Keratinocyte (primary cell): ENCODE results near the gene MARK1. TPM values are rescaled to one million over a fixed set of nuclear protein-coding genes. Genes with fewer than 3 reads are reported as not detected.

ENCODE experiments used
- DNase-seq: peaks from one replicate; pipeline ENCODE4 v3.0.0-alpha.2; 2011; ENCODE audit warnings: low read depth, missing footprints, low spot score
- FAIRE-seq: peaks from 2 replicates; lab custom pipeline; 2011; peaks lifted over from hg19 to GRCh38; lab: Jason Lieb, UNC
- H2AFZ ChIP-seq: 2 replicates; pipeline ENCODE4 v1.6.0; 2012; ENCODE audit warnings: low read length, control low read depth, inconsistent platforms; ENCODE audit not compliant: control insufficient read depth
- H3K27ac ChIP-seq: 2 replicates; pipeline ENCODE4 v1.5.1; 2011; ENCODE audit warnings: low read length; ENCODE audit not compliant: control insufficient read depth, insufficient read depth
- H3K27me3 ChIP-seq: 3 replicates; pipeline ENCODE4 v1.6.0; 2011; ENCODE audit warnings: low read length; ENCODE audit not compliant: control insufficient read depth, insufficient read depth; ENCODE audit errors: extremely low read depth
- H3K36me3 ChIP-seq, 2 experiments: 2 replicates in 1 of 2; 3 replicates in 1 of 2; pipeline ENCODE4 v1.5.1; 2011; ENCODE audit warnings: low read length in 2 of 2, mild to moderate bottlenecking in 1 of 2; ENCODE audit not compliant: control insufficient read depth in 2 of 2, insufficient read depth in 2 of 2; ENCODE audit errors: extremely low read depth in 1 of 2
- H3K4me1 ChIP-seq: 3 replicates; pipeline ENCODE4 v1.5.1; 2011; ENCODE audit warnings: low read length; ENCODE audit not compliant: control insufficient read depth, insufficient read depth; ENCODE audit errors: extremely low read depth
- H3K4me2 ChIP-seq: 3 replicates; pipeline ENCODE4 v1.6.0; 2011; ENCODE audit warnings: low read depth, low read length; ENCODE audit not compliant: control insufficient read depth, insufficient read depth; ENCODE audit errors: extremely low read depth
- H3K4me3 ChIP-seq, 3 experiments: fragments of 200-600 bp in 1 of 3; sonication (generic) in 1 of 3; 2 replicates in 2 of 3; 3 replicates in 1 of 3; pipeline ENCODE4 v1.5.1; 2011 to 2016; ENCODE audit warnings: low read length in 3 of 3, mild to moderate bottlenecking in 3 of 3, control low read depth in 2 of 3, inconsistent platforms in 1 of 3, low read depth in 1 of 3, mixed read lengths in 1 of 3, mixed run types in 1 of 3, moderate library complexity in 1 of 3; ENCODE audit not compliant: control insufficient read depth in 2 of 3, insufficient read depth in 2 of 3; ENCODE audit errors: extremely low read depth in 1 of 3
- H3K79me2 ChIP-seq: 2 replicates; pipeline ENCODE4 v1.6.0; 2012; ENCODE audit warnings: low read length; ENCODE audit not compliant: control insufficient read depth, insufficient read depth
- H3K9ac ChIP-seq: 3 replicates; pipeline ENCODE4 v1.6.0; 2011; ENCODE audit warnings: low read length; ENCODE audit not compliant: control insufficient read depth, insufficient read depth; ENCODE audit errors: extremely low read depth
- H3K9me1 ChIP-seq: 3 replicates; pipeline ENCODE4 v1.6.0; 2011; ENCODE audit warnings: low read length; ENCODE audit not compliant: control insufficient read depth, insufficient read depth; ENCODE audit errors: extremely low read depth
- H3K9me3 ChIP-seq: 2 replicates; pipeline ENCODE4 v1.5.1; 2012; ENCODE audit warnings: low read depth, low read length; ENCODE audit not compliant: control insufficient read depth
- H4K20me1 ChIP-seq: 3 replicates; pipeline ENCODE4 v1.6.0; 2011; ENCODE audit warnings: low read length; ENCODE audit not compliant: control insufficient read depth, insufficient read depth; ENCODE audit errors: extremely low read depth
- EZH2 ChIP-seq: IDR thresholded peaks from one replicate; pipeline ENCODE4 v1.6.1; 2012; ENCODE audit warnings: inconsistent platforms, mild to moderate bottlenecking, low read length, moderate library complexity
- dilution Hi-C: fragments of 300-500 bp; cut with MboI; formaldehyde crosslinking; loops from one replicate; pipeline ENCODE4 v1.7.0; 2020; ENCODE audit warnings: low sequenced_read_pairs; ENCODE audit not compliant: extremely low pct_ligation_motif_present
- polyA plus RNA-seq, 5 experiments: library from polyadenylated mRNA; depleted of rRNA in 3 of 5; stranded (reverse) in 3 of 5; stranded (forward) in 1 of 5; unstranded in 1 of 5; fragments of >200 nt; gene quantifications; 1 replicate in 1 of 5; 2 replicates in 3 of 5; 3 replicates in 1 of 5; pipeline versions ENCODE4 v1.2.1 to v1.2.3, GENCODE V29; 2011 to 2012; ENCODE audit warnings: missing spikeins in 2 of 5, low read depth in 1 of 5, low replicate concordance in 1 of 5
- TF ChIP-seq, protein P1 (sequence below), 3 experiments: IDR thresholded peaks in 1 of 3; conservative IDR thresholded peaks in 1 of 3; optimal IDR thresholded peaks in 1 of 3; 2 replicates in 2 of 3; 3 replicates in 1 of 3; pipeline versions ENCODE3 to v1.5.1; 2011; ENCODE audit warnings: low read length in 3 of 3, mild to moderate bottlenecking in 3 of 3, moderate library complexity in 2 of 3, control low read depth in 1 of 3, inconsistent platforms in 1 of 3; ENCODE audit not compliant: insufficient read depth in 2 of 3; ENCODE audit errors: extremely low read depth in 1 of 3

Gene MARK1
- polyA plus RNA-seq, 1 donor (not counting 4 experiments of a cell fraction or from before 2014, with no cell fraction given): 8.4 TPM

DNA sequence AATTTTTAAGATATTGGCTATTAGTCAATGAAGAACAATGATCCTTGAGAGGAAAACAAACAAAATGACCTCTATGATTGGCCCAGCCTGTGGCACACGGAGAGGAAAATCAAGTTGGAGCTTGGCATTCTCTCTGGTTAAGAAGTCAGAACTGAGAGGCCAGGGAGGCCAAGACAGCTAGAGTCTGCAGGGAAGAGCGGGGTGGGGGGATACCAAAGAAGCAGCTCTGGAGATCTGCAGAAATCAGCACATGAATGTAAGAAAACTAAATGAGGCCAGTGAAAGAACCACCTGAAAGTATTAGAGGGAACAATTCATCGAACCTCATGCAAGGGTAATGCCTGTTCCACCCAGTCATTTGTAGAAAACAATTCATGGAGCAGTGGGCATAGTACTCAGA is 138.4 kb downstream of the MARK1 start:
- H2AFZ ChIP-seq: no peak overlapping the region
- TF ChIP-seq EZH2: no peak
- TF ChIP-seq, protein P1, sequence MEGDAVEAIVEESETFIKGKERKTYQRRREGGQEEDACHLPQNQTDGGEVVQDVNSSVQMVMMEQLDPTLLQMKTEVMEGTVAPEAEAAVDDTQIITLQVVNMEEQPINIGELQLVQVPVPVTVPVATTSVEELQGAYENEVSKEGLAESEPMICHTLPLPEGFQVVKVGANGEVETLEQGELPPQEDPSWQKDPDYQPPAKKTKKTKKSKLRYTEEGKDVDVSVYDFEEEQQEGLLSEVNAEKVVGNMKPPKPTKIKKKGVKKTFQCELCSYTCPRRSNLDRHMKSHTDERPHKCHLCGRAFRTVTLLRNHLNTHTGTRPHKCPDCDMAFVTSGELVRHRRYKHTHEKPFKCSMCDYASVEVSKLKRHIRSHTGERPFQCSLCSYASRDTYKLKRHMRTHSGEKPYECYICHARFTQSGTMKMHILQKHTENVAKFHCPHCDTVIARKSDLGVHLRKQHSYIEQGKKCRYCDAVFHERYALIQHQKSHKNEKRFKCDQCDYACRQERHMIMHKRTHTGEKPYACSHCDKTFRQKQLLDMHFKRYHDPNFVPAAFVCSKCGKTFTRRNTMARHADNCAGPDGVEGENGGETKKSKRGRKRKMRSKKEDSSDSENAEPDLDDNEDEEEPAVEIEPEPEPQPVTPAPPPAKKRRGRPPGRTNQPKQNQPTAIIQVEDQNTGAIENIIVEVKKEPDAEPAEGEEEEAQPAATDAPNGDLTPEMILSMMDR (optimal IDR thresholded peaks at IDR 0.05 in 1 of 3, IDR thresholded peaks at IDR 0.05 in 1 of 3, conservative IDR thresholded peaks at IDR 0.05 in 1 of 3; ENCODE audit: extremely low read depth in 1 of 3, insufficient read depth in 2 of 3, low read length in 3 of 3): no peak
- no peak overlapping the region for H3K4me3 ChIP-seq
- no peaks in the 10 kb centered on the region for H3K27me3 ChIP-seq
- H3K9me1 ChIP-seq: no peaks in the 10 kb centered on the region
- no peaks in the 10 kb centered on the region for H3K9me3 ChIP-seq
- no peak overlapping the region for H3K9ac ChIP-seq
- no peaks in the 10 kb centered on the region for H3K79me2 ChIP-seq
- DNase-seq: no peak
- dilution Hi-C loops: no loop called here
- FAIRE-seq: no peak
- H3K36me3 ChIP-seq: peaks cover 3 to 5% of the 10 kb centered on the region in 2 experiments
- no peak overlapping the region for H3K4me2 ChIP-seq
- H3K27ac ChIP-seq: no peak overlapping the region
- no peaks in the 10 kb centered on the region for H3K4me1 ChIP-seq
- H4K20me1 ChIP-seq: no peaks in the 10 kb centered on the region

DNA sequence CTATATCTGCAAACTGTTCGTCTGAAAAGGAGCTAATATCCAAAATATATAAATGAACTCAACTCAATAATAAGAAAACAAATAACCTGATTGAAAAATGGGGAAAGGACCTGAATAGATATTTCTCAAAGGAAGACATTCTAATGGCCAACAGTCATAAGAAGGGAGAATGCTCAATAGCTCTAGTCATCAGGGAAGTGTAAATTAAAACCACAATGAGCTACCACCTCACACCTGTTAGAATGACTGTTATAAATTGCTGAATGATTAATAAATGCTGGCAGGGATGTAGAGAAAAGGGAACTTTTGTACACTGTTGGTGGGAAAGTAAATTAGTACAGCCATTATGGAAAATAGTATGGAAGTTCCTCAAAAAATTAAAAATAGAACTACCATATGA is 141.1 kb downstream of the MARK1 start:
- Histone ChIP-seq H3K79me2 (no peaks in the 10 kb centered on the region), H3K9ac (no peak overlapping the region), H3K9me1 (no peaks in the 10 kb centered on the region), H3K4me3 (no peak overlapping the region), H3K9me3 (no peaks in the 10 kb centered on the region), H3K4me1 (no peaks in the 10 kb centered on the region), H3K36me3 (no peaks in the 10 kb centered on the region), H3K27ac (no peak overlapping the region), H2AFZ (no peak overlapping the region), H4K20me1 (no peaks in the 10 kb centered on the region), H3K4me2 (no peak overlapping the region), H3K27me3 (no peaks in the 10 kb centered on the region)
- TF ChIP-seq EZH2: no peak
- TF ChIP-seq, protein P1 (optimal IDR thresholded peaks at IDR 0.05 in 1 of 3, IDR thresholded peaks at IDR 0.05 in 1 of 3, conservative IDR thresholded peaks at IDR 0.05 in 1 of 3; ENCODE audit: extremely low read depth in 1 of 3, insufficient read depth in 2 of 3, low read length in 3 of 3): no peak
- DNase-seq (no peak), FAIRE-seq (no peak)
- dilution Hi-C loops: no loop called here
